Liver (tissue), 9 donors: ENCODE measurements around the gene GPR62. TPM values are rescaled to one million over a fixed set of nuclear protein-coding genes. Genes with fewer than 3 reads are reported as not detected.

Experiments used
- DNase-seq: peaks from one replicate; pipeline ENCODE4 v3.0.0-alpha.2; 2017; ENCODE audit warnings: low spot score
- H3K27ac ChIP-seq, 2 donors: one replicate each; pipeline ENCODE4 v1.7.0; 2013; ENCODE audit warnings: inconsistent platforms in 2 of 2, low read length in 2 of 2, control low read depth in 1 of 2, low read depth in 1 of 2, mild to moderate bottlenecking in 1 of 2
- H3K27me3 ChIP-seq, 4 donors: one replicate each; pipeline versions ENCODE4 v1.6.1 to v1.7.0; 2013; ENCODE audit warnings: low read length in 3 of 4, inconsistent platforms in 1 of 4, mild to moderate bottlenecking in 1 of 4, moderate library complexity in 1 of 4; ENCODE audit not compliant: control insufficient read depth in 4 of 4, insufficient read depth in 4 of 4
- H3K36me3 ChIP-seq, 4 donors: one replicate each; pipeline versions ENCODE4 v1.6.1 to v1.7.0; 2013; ENCODE audit warnings: low read length in 3 of 4, mild to moderate bottlenecking in 3 of 4, low read depth in 1 of 4, moderate library complexity in 1 of 4; ENCODE audit not compliant: control insufficient read depth in 4 of 4, insufficient read depth in 3 of 4
- H3K4me1 ChIP-seq, 4 donors: one replicate each; pipeline versions ENCODE4 v1.6.1 to v1.7.0; 2013; ENCODE audit warnings: low read length in 3 of 4, mild to moderate bottlenecking in 3 of 4, moderate library complexity in 1 of 4; ENCODE audit not compliant: control insufficient read depth in 4 of 4, insufficient read depth in 4 of 4
- H3K4me3 ChIP-seq, 3 donors: one replicate each; pipeline versions ENCODE4 v1.6.1 to v1.7.0; 2013; ENCODE audit warnings: low read length in 3 of 3, control low read depth in 1 of 3, low read depth in 1 of 3, mild to moderate bottlenecking in 1 of 3
- H3K9ac ChIP-seq, 2 donors: one replicate each; pipeline ENCODE4 v1.7.0; 2013; ENCODE audit warnings: low read length in 2 of 2, mild to moderate bottlenecking in 2 of 2, moderate library complexity in 2 of 2, control low read depth in 1 of 2, low read depth in 1 of 2
- H3K9me3 ChIP-seq, 4 donors: one replicate each; pipeline versions ENCODE4 v1.6.1 to v1.7.0; 2013; ENCODE audit warnings: low read length in 3 of 4; ENCODE audit not compliant: control insufficient read depth in 4 of 4
- ATF3 ChIP-seq: IDR thresholded peaks from 2 replicates; pipeline ENCODE4 v1.6.1; 2016; ENCODE audit warnings: antibody characterized with exemption
- CTCF ChIP-seq: fragments of 150-350 bp; IDR thresholded peaks from 2 replicates; pipeline ENCODE4 v1.5.1; 2017; ENCODE audit warnings: improper control_type of control experiment, low read depth, low read length; ENCODE audit not compliant: missing input control
- EGR1 ChIP-seq, 2 donors: IDR thresholded peaks; 2 replicates each; pipeline ENCODE4 v1.6.1; 2016 to 2018; ENCODE audit warnings: antibody characterized with exemption in 2 of 2, low read depth in 2 of 2
- FOXA1 ChIP-seq: IDR thresholded peaks from 2 replicates; pipeline ENCODE4 v1.6.1; 2016; ENCODE audit warnings: antibody characterized with exemption
- GABPA ChIP-seq, 2 donors: IDR thresholded peaks in 1 of 2; conservative IDR thresholded peaks in 1 of 2; 2 replicates each; pipeline ENCODE4 v1.6.1; 2016; ENCODE audit warnings: antibody characterized with exemption in 2 of 2, mild to moderate bottlenecking in 1 of 2, moderate library complexity in 1 of 2
- HNF4A ChIP-seq, 2 donors: conservative IDR thresholded peaks; 2 replicates each; pipeline ENCODE4 v1.6.1; 2016; ENCODE audit warnings: antibody characterized with exemption in 2 of 2, mild to moderate bottlenecking in 2 of 2
- HNF4G ChIP-seq: IDR thresholded peaks from 2 replicates; pipeline ENCODE4 v1.6.1; 2016; ENCODE audit warnings: antibody characterized with exemption
- JUND ChIP-seq, 2 donors: IDR thresholded peaks; 2 replicates each; pipeline ENCODE4 v1.6.1; 2016; ENCODE audit warnings: antibody characterized with exemption in 2 of 2
- MAX ChIP-seq: IDR thresholded peaks from 2 replicates; pipeline ENCODE4 v1.6.1; 2016; ENCODE audit warnings: antibody characterized with exemption
- RAD21 ChIP-seq, 2 donors: IDR thresholded peaks; 2 replicates each; pipeline ENCODE4 v1.6.1; 2016; ENCODE audit warnings: antibody characterized with exemption in 2 of 2, mild to moderate bottlenecking in 2 of 2
- REST ChIP-seq: IDR thresholded peaks from 2 replicates; pipeline ENCODE4 v1.6.1; 2016; ENCODE audit warnings: antibody characterized with exemption, mild to moderate bottlenecking
- RXRA ChIP-seq, 2 donors: IDR thresholded peaks; 2 replicates each; pipeline ENCODE4 v1.6.1; 2017 to 2018; ENCODE audit warnings: antibody characterized with exemption in 2 of 2, mild to moderate bottlenecking in 1 of 2
- SP1 ChIP-seq: IDR thresholded peaks from 2 replicates; pipeline ENCODE4 v1.6.1; 2018; ENCODE audit warnings: antibody characterized with exemption, mild to moderate bottlenecking
- ZBTB33 ChIP-seq: IDR thresholded peaks from 2 replicates; pipeline ENCODE4 v1.6.1; 2016; ENCODE audit warnings: antibody characterized with exemption
- WGBS: extraction: QIAGEN DNeasy Blood & Tissue Kit; methylation state at CpG from one replicate; pipeline ENCODE4 v1.1.7; 2013; 5-methylcytosine and 5-hydroxymethylcytosine counted together
- polyA plus RNA-seq, 2 donors: library from polyadenylated mRNA; stranded (reverse) in 1 of 2; unstranded in 1 of 2; fragments of 200-250 nt in 1 of 2; fragments of >200 nt in 1 of 2; fragmentation: Nextera tagmentation in 1 of 2; extraction: Ambion mirVana in 1 of 2; gene quantifications; one replicate each; pipeline versions ENCODE4 v1.2.1 to v1.2.3, GENCODE V29; 2013 to 2015
- total RNA-seq, 2 donors: library from RNA; depleted of rRNA; stranded (reverse); fragments of >200 nt; gene quantifications; one replicate each; pipeline ENCODE4 v1.2.3, GENCODE V29; 2014
- donor health status: healthy.
- donor health status: healthy.
- donor health status: healthy.
- donor health status: healthy.
- donor health status: healthy.

GPR62 gene
- total and polyA plus RNA-seq, 4 donors = 0.07 to 0.08 TPM; not detected in 2

GRCh38 chr3:51954105-51954504 lies 1.1 kb upstream of the GPR62 start:
- Histone ChIP-seq H3K4me3 (no peak overlapping the region), H3K9me3 (no peaks in the 10 kb centered on the region), H3K36me3 (peaks cover 0 to 6% (median 2%) of the 10 kb centered on the region in 4 donors), H3K9ac (no peak overlapping the region), H3K27me3 (no peaks in the 10 kb centered on the region), H3K4me1 (peaks cover 6 to 28% (median 15%) of the 10 kb centered on the region in 4 donors), H3K27ac (no peak overlapping the region)
- DNase-seq = no peak
- TF ChIP-seq HNF4G = no peak
- TF ChIP-seq RXRA (IDR thresholded peaks at IDR 0.05) = no peak
- no peak for TF ChIP-seq GABPA (IDR thresholded peaks at IDR 0.05 in 1 of 2, conservative IDR thresholded peaks at IDR 0.05 in 1 of 2)
- no peak for TF ChIP-seq FOXA1
- TF ChIP-seq JUND (IDR thresholded peaks at IDR 0.05) = no peak
- TF ChIP-seq MAX = no peak
- TF ChIP-seq REST = no peak
- TF ChIP-seq SP1 = no peak
- TF ChIP-seq HNF4A (conservative IDR thresholded peaks at IDR 0.05) = no peak
- no peak for TF ChIP-seq CTCF
- no peak for TF ChIP-seq EGR1 (IDR thresholded peaks at IDR 0.05; ENCODE audit: low read depth in 2 of 2)
- TF ChIP-seq ZBTB33 = no peak
- TF ChIP-seq RAD21 (IDR thresholded peaks at IDR 0.05) = no peak
- 80% methylated on average over 6 of the region's 6 CpGs for WGBS

GRCh38 chr3:51954713-51955112 lies 468 bp upstream of the GPR62 start:
- no peaks in the 10 kb centered on the region for H3K9me3 ChIP-seq
- no peak for TF ChIP-seq REST
- no peak for TF ChIP-seq MAX
- TF ChIP-seq JUND (IDR thresholded peaks at IDR 0.05) = no peak
- no peak for TF ChIP-seq ATF3
- TF ChIP-seq FOXA1 = no peak
- DNase-seq = no peak

More at GRCh38 chr3:51954713-51955112, 468 bp upstream of the GPR62 start:
- H3K27me3 ChIP-seq = no peaks in the 10 kb centered on the region
- H3K9ac ChIP-seq = no peak overlapping the region
- WGBS = 69% methylated on average over 1 of the region's 1 CpG
- H3K4me3 ChIP-seq = no peak overlapping the region
- H3K36me3 ChIP-seq = peaks cover 0 to 2% (median 0%) of the 10 kb centered on the region in 4 donors
- no peak overlapping the region for H3K27ac ChIP-seq
- H3K4me1 ChIP-seq = peaks cover 11 to 34% (median 19%) of the 10 kb centered on the region in 4 donors
